ENCODE data around the gene BNIP5.

DNA sequence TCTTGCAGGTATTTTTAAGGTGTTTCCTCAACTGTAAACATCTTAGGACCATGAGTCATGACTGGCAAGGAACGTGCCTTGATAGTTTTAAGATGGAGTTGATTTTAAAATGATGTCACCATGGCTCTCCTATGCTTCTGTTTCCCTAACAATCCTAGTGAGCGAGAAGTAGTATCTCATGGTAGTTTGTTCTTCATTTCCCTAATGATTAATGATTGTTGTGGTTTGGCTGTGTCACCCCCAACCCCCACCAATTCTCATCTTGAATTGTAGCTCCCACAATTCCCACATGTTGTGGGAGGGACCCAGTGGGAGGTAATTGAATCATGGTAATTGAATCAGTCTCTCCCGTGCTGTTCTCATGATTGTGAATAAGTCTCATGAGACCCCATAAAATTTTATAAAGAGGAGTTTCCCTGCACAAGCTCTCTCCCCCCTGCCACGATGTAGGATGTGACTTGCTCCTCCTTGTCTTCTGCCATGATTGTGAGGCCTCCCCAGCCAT, 16.8 kb upstream of the BNIP5 start:
- TF ChIP-seq, protein P1, sequence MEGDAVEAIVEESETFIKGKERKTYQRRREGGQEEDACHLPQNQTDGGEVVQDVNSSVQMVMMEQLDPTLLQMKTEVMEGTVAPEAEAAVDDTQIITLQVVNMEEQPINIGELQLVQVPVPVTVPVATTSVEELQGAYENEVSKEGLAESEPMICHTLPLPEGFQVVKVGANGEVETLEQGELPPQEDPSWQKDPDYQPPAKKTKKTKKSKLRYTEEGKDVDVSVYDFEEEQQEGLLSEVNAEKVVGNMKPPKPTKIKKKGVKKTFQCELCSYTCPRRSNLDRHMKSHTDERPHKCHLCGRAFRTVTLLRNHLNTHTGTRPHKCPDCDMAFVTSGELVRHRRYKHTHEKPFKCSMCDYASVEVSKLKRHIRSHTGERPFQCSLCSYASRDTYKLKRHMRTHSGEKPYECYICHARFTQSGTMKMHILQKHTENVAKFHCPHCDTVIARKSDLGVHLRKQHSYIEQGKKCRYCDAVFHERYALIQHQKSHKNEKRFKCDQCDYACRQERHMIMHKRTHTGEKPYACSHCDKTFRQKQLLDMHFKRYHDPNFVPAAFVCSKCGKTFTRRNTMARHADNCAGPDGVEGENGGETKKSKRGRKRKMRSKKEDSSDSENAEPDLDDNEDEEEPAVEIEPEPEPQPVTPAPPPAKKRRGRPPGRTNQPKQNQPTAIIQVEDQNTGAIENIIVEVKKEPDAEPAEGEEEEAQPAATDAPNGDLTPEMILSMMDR (conservative IDR thresholded peaks at IDR 0.05; ENCODE audit: low read depth, low read length) = no peak
- TF ChIP-seq EZH2 (IDR thresholded peaks at IDR 0.05; ENCODE audit: borderline replicate concordance, low read depth, low read length, poor library complexity, severe bottlenecking) = no peak
